NK-92 (cell line): ENCODE results near the gene TLR4.

Source experiments
- DNase-seq: peaks from one replicate; lab custom pipeline; 2025; ENCODE audit not compliant: unreplicated experiment; lab: John Stamatoyannopoulos, UW

The TLR4 gene

DNA sequence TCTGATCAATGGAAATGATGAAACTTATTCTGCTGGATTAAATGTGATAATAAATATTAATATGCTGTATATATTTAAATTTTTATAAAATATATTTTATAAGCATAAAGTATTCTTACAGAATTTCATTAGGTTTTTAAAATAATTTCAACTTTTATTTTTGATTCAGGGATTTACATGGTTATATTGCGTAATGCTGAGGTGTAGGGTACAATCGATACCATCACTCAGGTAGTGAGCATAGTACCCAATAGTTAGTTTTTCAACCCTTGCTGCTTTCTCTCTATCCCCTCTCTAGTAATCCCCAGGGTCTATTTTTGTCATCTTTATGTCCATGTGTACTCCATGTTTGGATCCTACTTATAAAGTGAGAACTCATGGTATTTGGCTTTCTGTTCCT is 5.7 kb downstream of the TLR4 start:
- no peak for DNase-seq

DNA sequence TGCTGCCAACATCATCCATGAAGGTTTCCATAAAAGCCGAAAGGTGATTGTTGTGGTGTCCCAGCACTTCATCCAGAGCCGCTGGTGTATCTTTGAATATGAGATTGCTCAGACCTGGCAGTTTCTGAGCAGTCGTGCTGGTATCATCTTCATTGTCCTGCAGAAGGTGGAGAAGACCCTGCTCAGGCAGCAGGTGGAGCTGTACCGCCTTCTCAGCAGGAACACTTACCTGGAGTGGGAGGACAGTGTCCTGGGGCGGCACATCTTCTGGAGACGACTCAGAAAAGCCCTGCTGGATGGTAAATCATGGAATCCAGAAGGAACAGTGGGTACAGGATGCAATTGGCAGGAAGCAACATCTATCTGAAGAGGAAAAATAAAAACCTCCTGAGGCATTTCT is 10.1 kb downstream of the TLR4 start:
- DNase-seq: no peak

DNA sequence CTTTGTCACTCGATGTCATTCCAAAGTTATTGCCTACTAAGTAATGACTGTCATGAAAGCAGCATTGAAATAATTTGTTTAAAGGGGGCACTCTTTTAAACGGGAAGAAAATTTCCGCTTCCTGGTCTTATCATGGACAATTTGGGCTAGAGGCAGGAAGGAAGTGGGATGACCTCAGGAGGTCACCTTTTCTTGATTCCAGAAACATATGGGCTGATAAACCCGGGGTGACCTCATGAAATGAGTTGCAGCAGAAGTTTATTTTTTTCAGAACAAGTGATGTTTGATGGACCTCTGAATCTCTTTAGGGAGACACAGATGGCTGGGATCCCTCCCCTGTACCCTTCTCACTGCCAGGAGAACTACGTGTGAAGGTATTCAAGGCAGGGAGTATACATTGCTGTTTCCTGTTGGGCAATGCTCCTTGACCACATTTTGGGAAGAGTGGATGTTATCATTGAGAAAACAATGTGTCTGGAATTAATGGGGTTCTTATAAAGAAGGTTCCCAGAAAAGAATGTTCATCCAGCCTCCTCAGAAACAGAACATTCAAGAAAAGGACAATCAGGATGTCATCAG is 11.3 kb downstream of the TLR4 start:
- DNase-seq: no peak

DNA sequence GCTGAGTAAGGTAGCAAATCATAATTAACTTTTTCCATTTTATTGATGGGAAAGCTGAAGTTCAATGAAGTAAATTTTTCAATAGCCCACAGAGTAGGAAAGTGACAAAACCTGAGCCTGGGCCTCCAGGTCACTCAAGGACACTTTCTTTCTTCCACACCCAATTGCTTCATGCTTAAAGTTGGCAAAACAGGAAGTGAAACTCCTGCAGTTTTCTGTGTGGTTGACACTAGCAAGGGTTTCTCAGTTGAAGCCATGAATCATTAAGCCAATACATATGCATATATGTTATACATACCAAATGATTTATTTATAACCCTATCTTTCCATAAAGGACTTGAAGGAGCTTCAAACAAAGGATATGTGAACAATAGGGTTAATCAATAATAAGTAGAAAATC is 13.9 kb downstream of the TLR4 start:
- DNase-seq: no peak

DNA sequence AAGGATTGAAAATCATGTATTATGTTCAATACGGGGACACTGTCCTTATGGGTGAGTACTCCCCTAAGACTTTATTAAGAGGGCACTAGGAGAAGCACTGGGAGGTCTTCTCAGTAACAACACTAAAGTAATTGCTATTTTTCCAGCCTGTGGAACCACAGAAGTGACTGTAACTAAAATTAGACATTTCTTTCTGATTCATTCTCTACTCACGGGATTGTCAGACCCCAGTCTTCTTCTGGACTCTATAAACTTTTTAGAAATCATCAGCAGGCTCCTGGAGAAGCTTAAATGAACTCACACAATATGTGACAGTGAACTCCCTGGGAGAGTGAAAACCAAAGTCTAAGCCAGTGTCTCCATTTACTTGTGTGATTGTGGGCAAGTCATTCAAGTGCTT is 14.5 kb downstream of the TLR4 start:
- no peak for DNase-seq

DNA sequence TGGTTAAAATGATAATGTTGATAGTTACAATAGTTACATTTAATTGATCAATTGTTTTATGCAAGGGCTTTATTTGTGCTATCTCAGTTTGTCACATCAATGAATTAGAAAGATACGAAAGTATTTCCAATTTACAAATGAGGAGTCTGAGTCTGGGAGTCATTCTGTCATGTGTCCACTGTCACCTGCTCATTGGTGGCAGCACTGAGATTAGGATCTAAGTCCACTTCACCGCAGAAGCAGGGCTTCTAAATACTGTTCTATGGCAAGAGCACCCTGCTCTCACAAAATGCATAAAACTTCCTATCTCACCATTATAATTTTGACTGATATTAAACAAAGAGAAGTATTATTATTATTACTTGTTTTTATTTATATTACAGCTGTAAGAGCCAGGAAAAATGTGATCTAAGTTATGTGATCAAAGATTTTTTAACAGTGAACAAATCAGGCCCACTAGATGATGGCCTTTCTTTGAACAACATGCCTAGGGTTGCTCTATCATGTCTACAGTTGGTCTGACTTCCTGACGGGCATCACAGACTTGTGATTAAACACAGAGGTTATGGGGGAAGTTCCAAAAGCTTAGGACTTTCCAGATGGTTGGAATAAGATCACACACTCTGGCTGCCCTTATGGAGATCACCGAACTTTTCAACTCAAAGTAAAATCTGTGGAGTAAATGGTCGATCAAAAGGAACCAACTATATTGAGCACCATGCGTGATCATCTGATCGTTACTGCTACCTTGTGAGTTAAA is 15.1 kb downstream of the TLR4 start:
- no peak for DNase-seq

DNA sequence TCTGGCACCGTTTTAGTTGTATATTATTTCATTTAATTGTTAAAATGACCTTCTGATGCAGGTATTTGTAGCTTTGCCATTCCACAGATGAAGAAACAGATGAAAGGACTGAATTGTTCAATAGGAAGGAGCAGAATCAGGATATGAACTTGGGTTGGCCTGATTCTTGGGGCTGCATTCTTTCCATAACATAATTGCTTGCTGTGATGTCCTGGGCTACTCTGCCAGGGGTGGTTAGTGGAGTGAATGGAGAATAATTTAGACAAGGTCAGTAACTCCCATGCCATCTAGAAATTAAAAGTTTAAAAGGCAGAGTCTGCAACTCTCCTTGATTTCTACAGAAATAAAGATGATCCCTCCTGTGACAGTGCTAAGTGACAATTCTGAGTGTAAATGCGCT is 15.9 kb downstream of the TLR4 start:
- DNase-seq: no peak

DNA sequence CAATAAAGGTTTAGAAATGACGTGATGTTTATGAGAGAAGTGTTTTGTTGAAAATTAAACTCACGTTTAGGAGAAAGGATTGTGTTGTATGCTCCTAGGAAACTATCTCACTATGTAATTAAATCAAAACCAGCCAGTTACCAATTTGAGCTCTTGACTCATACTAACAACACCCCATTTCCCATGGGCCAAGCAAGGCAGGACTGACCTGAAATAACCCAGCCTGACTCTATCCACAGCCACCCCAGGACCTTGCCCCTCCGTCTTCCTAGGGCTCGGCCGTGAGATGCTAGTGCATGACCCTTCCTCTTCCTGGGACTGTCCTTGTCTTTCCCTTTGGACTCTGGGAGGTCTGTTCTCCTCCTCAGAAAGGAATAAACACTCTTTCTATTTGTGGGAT is 16.4 kb downstream of the TLR4 start:
- DNase-seq: no peak

DNA sequence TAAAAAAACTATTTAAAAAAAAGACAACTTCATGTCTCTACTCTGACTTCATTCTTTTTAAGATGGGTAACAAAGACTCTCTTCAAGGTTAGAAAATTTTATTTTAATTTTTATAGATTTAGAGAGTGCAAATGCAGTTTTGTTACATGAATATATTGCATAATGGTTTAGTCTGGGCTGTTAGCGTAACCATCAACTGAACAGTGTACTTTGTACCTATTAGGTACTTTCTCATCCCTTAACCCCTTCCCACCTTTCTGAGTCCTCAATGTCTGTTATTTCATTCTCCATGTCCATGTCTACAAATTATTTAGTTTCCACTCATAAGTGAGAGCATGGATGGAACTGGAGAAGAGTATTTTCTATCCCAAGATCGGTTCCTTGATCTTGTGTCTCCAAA is 16.8 kb downstream of the TLR4 start:
- DNase-seq: no peak

DNA sequence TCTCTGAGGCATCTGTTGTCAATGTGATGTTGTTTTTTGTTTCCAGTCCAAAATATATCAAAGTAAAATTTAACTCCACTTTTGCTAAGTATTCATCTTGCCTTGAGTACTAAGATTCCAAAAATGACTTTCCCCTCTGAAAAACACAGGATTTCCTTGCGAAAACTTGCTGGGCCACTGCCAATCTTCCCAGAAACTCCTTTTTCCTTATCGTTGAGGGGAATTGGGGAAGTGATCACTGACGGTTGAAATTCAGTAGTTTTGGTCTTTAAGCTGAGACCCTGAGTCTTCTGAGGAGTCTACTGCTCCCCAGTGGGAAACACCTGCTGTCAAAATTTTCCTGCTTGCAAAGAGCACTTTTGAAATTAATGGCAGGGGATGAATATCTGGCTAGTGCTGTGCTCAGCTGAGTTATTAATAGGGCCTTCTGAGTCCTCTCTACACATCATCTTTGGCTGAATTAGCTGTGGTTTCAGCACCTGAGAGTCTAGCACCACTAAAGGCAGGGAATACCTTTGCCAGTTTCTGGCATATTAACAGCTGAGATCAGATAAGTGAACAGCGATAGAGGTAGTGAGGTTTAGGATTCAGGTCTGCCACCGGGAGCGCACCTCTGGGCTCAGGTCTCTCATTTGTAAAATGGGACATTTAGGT is 18.0 kb downstream of the TLR4 start:
- DNase-seq: no peak

DNA sequence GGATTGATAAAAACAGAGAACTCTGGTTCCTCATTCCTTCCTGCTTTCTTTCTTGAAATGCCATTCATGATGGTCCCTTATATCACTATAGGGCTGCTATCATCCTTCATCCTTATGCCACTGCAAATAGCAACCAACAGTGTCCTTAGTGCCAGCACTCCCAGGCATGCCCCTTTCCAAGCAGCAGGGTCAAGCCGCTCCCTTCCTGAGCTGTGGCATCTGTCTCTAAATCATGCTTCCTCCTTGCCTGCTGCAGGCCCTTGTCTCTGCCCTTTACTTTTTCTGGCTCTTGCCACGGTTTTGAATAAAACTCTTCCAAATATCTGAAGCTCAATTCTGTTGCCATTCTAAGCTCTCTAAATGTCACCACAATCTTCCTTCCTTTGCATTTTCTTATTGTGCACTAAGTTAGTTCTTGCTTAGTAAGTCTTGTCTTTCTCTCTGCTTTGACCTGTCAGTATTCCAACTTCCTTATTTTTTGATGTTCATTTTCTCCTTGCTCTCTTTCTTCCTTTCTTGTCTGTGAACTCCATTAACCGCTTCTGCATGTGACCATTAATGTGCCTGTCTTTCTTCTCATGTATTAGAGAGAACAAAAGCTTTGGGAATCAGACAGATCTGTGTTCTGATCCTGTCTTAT is 19.9 kb downstream of the TLR4 start:
- no peak for DNase-seq

DNA sequence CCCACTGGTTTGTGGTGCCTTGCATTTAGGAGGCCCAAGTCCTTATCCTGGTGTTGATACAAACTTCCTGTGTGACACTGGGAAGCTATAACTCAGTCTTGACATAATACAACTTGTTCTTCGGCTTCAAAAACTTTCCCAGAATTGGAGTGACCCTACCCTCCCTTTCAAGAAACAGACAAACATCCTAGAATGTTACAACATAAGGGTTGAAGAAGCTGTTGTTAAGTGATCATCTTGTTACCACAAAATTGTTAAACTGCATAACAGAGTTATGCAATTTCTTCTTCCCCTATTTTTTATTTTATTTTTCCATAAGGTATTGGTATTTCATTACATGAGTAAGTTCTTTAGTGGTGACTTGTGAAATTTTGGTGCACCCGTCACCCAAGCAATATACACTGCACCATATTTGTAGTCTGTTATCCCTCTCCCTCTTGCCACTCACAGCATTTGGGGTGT is 21.3 kb downstream of the TLR4 start:
- DNase-seq: no peak

DNA sequence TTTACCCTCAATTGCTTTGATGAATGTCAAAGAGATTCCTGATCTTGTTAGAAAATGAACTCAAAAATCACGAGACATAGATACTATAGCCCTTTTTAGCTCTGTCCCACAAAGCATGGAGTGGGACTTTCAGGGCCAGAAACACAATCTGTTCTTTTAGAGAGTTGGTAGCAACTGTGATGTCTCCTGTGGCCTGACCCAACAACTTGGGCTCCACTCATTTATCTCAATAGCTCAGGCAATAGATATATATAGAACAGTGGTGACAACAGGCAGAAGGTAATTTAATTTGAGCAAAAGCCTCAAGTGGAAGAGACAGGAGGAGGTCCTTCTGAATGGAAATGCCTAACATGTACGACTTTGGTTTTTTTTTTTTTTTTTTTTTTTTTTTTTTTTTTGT is 25.2 kb downstream of the TLR4 start:
- no peak for DNase-seq

DNA sequence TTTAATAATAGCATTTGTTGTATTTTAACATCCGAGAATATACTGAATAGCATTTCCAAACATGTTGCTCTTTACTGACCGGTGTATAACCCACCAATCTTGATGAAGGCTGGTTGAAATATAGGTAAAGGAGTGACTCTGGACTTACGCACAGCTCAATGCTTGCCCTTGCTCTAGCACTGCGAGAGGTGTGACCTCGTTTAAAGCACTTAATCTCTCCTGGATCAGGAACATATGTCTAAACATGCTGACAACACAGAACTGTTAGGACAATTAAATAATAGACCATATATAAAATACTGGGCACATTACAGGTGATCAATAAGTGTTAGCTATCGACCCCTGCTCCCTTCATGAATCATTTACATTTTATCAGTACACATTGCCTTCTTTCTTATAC is 28.3 kb downstream of the TLR4 start:
- DNase-seq: no peak

DNA sequence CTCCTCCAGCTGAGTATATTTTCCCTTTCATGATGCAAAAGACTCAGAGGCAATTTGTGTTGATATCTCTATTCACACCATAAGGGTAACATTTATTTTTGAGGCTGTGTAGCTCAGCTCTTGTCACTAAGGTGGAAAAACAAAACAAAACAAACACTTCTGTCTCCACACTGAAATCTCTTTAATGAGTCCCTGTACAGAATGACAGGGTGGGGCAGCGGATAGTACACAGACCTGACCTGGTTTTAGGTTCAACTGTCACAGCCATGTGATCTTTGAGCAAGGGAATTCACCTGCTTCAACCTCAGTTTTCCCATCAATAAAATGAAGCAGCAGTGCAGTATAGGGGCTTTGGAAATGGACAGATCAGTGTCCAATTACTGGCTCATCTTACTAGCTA is 29.3 kb downstream of the TLR4 start:
- no peak for DNase-seq

DNA sequence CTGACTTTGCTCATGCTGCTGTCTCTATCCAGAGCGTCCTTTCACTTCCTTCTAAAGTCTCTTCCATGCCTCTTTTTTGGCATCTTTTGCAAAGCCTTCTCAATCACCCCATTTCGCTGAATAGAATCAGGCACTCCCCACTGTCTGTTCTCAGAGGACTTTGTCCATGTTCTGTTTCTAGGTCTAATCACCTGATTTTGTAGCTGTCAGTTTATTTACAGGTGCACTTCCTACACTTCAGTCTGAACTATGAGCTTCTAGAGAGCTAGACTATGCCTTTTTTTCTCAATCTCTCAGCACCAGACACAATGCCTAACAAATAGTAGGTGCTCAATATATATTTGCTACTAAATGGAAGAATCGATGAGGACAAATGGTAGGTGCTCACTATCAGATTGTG is 29.9 kb downstream of the TLR4 start:
- DNase-seq: no peak

DNA sequence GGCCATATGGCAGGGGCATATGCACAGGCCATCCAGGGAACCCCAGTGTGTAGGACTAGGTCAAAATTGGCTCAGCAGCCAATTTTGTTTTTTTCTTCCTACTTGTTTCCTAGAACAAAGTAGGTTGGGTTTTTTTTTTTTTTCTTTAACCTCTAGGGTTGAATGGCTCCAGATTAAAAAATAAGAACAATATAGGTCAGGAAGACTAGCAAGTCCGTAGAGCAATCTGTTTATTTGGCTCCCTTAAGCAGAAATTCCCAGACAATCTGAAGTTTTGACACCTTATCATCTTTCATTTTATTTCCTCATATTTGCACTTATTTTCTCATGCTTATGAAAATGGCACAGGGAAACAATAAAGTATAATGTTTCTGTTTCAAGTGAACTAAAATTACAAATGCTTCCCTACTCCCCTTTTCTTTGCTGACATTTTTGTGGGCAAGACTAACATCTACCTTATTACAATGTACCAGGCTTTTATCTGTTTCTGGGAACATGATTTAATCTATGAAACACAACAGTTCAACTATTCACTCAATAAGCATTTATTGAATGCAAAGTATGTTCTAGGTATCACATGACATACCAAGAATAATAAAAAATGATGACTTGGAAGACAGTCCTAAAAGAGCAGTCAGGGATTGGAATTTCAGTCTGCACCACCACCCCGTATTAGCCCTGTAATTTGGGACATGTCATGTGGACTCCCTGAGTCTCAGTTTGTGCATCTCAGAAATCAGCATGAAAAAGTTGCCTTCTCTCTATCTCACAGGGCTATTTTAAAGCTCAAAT is 30.5 kb downstream of the TLR4 start:
- DNase-seq: no peak

DNA sequence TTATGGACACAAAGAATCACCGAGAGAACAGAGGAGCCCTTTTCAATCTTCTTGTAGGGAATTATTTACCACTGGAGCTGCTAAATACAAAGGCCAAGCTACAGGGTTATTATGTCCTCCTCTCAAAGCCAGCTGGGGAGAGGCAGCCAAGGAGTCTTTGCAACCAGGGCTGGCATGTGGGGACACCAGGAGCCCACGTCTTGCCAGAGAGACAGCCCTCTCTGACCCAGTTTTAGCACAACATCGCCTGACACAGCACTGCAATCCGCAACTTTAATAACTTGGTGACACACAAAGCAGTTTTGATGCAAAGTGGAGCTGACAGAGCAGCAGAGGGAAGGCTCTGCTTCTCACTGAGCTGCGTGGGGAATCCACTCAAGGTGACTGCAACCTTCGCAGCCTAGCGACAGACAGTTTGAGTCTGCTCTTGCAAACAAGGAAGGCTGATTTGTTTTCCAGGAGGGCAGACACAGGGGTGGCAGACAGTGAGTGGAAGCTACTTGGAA is 33.6 kb downstream of the TLR4 start:
- no peak for DNase-seq

DNA sequence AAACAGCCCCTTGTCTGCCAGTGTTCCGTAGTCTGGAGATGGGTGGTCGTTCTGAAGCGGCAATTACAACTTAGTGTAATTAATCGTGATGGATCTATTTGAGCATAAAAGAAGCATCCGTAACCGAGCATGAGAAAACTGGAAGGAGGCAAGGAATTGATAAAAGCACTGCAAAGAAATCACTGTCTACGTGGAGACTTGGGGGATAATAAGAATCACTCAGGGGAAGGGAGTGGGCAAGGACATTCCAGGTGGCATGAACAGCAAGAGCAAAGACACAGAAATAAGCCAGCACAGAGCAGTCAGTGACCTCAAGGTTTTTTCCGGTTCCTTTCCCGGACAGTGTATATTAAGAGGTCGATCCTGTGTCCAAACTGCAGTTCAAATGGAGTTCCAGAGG is 35.0 kb downstream of the TLR4 start:
- no peak for DNase-seq

DNA sequence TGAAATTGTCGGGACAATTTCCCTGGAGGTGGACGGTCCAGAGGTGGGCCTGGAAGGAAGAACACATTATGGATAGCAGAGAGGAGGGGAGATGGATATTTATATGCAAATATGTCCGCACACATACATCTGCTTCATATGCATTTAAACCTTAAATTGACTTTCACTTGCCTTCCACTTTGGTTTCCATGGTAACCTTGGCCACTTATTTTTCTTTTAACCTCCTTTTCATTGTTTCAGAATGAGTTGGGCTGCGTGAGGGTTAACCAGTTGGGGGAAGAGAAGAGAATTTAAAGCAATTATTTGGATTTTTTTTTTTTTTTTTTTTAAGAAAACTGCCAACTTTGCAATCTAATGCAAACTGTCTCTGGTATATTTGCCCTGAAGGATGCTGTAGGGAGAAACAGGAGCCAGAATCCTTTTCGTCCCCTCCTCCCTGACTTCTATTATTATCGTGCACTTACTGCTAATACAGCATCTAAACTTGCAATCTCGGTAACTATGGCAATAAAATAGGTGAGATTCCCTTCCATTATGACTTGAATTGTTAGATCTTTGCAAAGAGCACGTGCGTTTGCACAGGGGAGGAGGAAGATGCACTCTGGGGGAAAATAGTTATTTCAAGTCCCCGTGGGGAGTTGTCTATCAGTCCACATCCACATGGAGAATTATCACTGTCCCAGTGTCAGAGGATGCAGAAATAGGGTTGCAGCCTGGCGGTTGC is 35.6 kb downstream of the TLR4 start:
- no peak for DNase-seq
